ENCODE measurements around the gene MYO3B.
"Not testable (repeated sequence)": the region's sequence is repeated elsewhere in the genome, so short reads cannot be mapped to it uniquely, and the experiment has no call there.

MYO3B gene

DNA sequence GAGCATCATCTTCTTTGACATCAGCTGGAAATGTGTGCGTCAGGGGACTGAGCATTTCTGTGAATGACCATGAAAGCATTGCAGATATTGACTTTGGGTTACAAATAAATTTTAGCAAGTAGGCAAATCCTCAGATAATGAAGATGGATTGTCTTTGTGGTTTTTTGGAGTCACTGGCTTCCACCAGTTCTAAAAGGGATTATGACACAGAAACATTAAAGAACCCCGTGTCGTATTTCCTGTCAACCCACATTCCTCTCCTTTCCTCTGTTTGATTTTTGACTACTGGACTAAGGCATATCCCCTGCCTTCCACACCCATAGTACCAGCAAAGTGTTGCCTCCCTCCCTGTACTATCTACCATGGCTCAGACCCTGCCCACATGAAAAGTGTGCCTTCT is 268.1 kb downstream of the MYO3B start:
- DNase-seq: no peak

DNA sequence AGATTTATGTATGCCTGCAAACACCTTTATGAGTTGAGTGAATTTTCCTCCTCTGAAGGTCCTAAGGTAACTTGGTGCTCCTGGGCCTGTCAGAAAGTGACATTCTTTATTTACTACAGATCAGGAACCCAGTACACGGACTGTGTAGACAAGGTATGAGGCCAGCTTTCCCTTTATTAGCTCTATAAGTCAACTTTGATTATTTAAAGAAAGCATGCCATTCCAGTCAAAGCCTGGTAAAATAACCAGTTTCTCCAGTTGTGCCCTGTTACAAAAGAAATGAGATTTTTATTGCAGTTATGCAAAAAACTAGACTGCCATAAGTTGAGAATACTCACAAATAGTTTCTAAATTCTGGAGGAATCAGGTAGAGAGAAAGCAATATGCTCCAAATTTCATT is 271.1 kb downstream of the MYO3B start:
- DNase-seq: no peak

DNA sequence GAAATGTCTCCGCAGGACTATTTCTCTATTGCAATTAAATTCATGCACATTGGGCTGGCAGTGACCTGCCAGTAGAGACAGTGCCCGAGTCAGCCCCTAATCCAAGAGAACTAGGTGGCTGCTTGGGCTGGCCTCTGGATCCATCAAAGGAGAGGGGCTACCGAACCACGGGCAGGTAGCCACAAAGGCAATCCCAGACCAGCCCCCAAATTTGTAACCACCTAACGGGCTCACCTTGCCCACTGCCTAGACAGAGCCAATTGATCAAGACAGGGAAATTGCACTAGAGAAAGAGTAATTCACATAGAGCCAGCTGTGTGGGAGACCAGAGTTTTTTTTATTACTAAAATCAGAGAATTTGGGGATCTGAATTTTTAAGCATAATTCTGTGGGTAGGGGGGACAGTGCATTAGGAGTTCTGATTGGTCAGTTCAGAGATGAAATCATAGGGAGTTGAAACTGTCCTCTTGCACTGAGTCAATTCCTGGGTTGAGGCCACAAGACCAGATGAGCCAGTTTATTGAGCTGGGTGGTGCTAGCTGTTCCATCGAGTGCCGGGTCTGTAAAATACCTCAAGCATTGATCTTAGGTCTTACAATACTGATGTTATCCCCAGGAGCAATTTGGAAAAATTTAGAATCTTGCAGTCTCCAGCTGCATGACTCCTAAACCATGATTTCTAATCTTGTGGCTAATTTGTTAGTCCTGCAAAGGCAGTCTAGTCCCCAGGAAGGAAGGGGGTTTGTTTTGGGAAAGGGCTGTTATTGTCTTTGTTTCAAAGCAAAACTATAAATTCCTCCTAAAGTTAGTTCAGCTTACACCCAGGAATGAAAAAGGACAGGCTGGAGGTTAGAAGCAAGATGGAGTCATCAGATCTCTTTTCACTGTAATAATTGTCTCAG is 276.8 kb downstream of the MYO3B start:
- DNase-seq: no peak

DNA sequence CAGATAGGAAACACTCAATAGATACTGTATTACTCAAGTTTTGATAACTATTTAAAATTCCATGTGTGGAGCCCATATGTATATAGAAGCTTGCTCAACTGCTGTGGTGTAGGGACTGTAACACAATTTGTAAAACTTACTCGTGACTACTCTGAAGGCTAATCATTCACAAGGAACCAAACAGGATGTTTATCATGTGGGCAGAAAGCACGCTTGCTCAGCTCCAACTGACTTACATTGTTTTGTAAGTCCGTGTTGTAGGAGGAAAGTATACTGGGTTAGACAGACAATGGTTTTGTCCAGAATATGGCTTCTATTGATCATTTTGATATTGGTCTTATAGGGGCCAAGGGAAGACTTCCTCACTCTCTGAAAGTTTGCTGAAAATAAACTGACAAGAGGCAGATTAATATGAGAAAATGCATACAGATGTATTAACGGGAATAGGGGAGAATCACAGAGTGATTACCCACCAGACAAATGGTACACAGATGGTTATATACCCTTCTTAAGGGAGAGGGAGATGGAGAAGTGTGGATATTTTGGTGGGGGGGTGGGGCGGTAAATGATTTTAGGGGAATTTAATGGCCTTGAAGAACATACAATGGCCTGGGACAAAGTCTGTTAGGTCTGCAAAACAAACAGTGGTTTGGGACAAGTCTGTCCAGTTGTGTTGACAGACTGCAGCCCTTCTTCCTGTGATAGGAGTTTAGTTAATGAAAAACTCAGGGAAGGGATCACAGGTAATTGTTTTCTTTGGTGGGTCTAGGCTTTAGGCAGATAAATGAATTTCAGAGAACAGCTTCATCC is 277.9 kb downstream of the MYO3B start:
- no peak for DNase-seq

- no peak for DNase-seq
Observed at GRCh38 chr2:170456914-170457313, 279.0 kb downstream of the MYO3B start.

DNA sequence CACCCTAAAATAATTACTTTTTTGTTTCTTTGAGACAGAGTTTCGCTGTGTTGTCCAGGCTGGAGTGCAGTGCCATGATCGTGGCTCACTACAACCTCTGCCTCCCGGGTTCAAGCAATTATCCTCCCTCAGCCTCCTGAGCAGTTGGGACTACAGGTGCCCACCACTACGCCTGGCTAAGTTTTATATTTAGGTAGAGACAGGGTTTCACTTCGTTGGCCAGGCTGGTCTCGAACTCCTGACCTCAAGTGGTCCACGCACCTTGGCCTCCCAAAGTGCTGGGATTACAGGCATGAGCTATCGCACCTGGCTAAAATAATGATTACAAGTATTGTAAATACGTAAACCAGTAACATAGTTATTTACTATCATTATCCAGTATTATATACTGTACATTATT is 279.8 kb downstream of the MYO3B start:
- DNase-seq: no peak

GRCh38 chr2:170461889-170462288 is 283.9 kb downstream of the MYO3B start:
- no peak for DNase-seq

DNA sequence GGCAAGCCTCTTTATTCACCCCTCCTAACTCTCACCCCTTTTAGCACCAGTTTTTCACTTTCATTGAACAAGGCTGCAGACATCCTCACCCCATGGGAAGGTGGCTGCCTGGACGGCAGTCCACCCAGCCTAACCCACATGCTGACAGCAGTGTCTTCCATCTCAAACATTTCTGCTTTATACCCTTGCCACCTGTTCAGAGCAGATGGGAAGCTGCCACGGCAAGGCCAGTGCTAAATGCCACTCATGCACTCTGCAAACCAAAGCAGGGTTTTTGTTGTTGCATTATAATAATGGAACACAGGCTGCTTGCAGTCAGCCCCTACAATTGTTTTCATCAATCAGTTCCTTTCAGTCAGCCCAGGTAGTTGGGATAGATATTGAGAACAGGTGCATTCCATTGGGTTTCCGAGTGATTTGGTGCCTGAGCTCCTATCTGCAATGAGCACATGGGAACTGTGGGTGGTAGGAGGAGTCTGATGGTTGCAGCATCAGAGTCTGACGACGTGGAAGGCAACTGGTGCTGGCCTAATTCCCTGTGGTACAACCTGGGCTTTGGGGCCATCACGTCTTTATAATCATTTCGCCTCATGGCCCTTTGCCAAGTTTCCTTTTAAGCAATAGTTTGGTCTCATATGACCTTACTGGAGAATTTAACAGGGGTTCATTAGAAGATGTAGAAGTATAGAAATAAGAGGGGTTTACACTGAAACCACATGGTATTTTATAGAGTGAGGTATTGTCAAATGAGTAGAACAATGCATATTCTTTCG is 284.7 kb downstream of the MYO3B start:
- no peak for DNase-seq

- DNase-seq: no peak
Observed at GRCh38 chr2:170463206-170463537, 285.2 kb downstream of the MYO3B start.

GRCh38 chr2:170464268-170464667 is 286.3 kb downstream of the MYO3B start:
- DNase-seq: no peak

GRCh38 chr2:170465241-170465640 is 287.3 kb downstream of the MYO3B start:
- no peak for DNase-seq

GRCh38 chr2:170466632-170467031 is 288.7 kb downstream of the MYO3B start:
- DNase-seq: no peak

GRCh38 chr2:170467568-170468422 is 289.8 kb downstream of the MYO3B start:
- no peak for DNase-seq

DNA sequence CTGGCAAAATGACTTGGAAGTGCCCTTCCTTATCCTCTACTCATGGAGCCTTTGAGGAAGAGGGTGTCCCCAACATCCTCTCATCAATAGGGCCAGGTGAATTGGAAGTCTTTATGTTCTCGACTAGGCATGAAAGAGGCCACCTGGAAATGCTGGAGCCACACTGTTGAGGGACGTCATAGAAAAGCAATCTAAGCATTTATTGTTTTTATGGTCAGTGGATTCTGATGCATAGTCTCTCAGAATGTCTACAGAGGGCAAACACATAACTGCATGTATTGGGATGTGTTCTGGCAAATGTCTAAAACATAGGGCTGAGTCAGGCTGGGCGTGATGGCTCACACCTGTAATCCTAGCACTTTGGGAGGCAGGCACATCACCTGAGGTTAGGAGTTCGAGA is 290.6 kb downstream of the MYO3B start:
- no peak for DNase-seq

GRCh38 chr2:170472498-170472897 is 294.6 kb downstream of the MYO3B start:
- not testable (repeated sequence) for DNase-seq

DNA sequence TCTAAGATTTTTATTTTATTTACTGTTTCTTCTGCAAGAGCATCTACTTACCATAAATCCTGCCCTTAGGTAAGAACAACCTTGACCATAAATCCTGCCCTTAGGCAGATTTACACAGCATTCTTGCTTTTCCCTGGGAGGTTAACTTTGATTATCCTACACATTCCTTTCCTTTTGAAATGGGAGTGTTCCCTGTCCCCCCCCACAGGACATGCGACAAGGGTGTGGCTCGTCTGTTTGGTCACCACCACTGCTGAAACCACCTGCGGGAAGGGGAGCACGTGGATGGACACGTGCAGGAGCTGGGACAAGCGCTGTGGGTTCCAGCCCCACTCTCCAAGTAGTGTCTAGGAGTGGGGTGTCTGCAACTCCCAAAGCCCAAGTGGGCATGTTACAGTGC is 297.9 kb downstream of the MYO3B start:
- DNase-seq: no peak

GRCh38 chr2:170477630-170478029 is 299.7 kb downstream of the MYO3B start:
- DNase-seq: no peak

- no peak for DNase-seq
Observed at GRCh38 chr2:170481201-170481600, 303.3 kb downstream of the MYO3B start.

GRCh38 chr2:170484552-170484951 is 306.6 kb downstream of the MYO3B start:
- no peak for DNase-seq

- DNase-seq: no peak
Observed at GRCh38 chr2:170485254-170486026, 307.5 kb downstream of the MYO3B start.

GRCh38 chr2:170486730-170487129 is 308.8 kb downstream of the MYO3B start:
- DNase-seq: no peak

- no peak for DNase-seq
Observed at GRCh38 chr2:170488807-170489206, 310.9 kb downstream of the MYO3B start.

Data from activated CD4-positive, CD25-positive, alpha-beta regulatory T cell treated with anti-CD3 and anti-CD28 coated beads, Interleukin-2, amount 50 U/mL, for 72 hours (primary cell).